CD4-positive, alpha-beta memory T cell (primary cell): ENCODE data around the gene MYL2. TPM values are rescaled to one million over a fixed set of nuclear protein-coding genes. Genes with fewer than 3 reads are reported as not detected.

Experiments used
- CTCF ChIA-PET: fragments of 350-600 bp; sonication (Branson Sonifier 250); formaldehyde crosslinking; loops from one replicate; lab custom pipeline; 2021; ENCODE audit warnings: inconsistent platforms; ENCODE audit not compliant: partially characterized antibody; lab: Charles Lee
- POLR2A ChIA-PET: fragments of 350-600 bp; sonication (Branson Sonifier 250); formaldehyde crosslinking; loops from one replicate; lab custom pipeline; 2021; ENCODE audit not compliant: partially characterized antibody; lab: Charles Lee
- DNase-seq, 5 donors: peaks; one replicate each; pipeline versions ENCODE4 v3.0.0 to v3.0.0-alpha.2; 2020 to 2022; ENCODE audit warnings: mixed read lengths in 1 of 5
- H3K27ac ChIP-seq: one replicate; pipeline ENCODE4 v1.7.0; 2013; ENCODE audit warnings: low read depth, low read length
- H3K27me3 ChIP-seq: 2 replicates; pipeline ENCODE4 v1.7.0; 2013; ENCODE audit warnings: mild to moderate bottlenecking, low read length, moderate library complexity; ENCODE audit not compliant: insufficient read depth
- H3K36me3 ChIP-seq: 2 replicates; pipeline ENCODE4 v1.7.0; 2013; ENCODE audit warnings: mild to moderate bottlenecking, low read length, moderate library complexity; ENCODE audit not compliant: insufficient read depth
- H3K4me1 ChIP-seq: 2 replicates; pipeline ENCODE4 v1.7.0; 2013; ENCODE audit warnings: mild to moderate bottlenecking, low read length, moderate library complexity; ENCODE audit not compliant: insufficient read depth
- H3K4me3 ChIP-seq, 2 donors: one replicate each; pipeline ENCODE4 v1.7.0; 2013; ENCODE audit warnings: low read length in 2 of 2, mild to moderate bottlenecking in 1 of 2
- H3K9me3 ChIP-seq, 2 donors: one replicate each; pipeline ENCODE4 v1.7.0; 2013; ENCODE audit warnings: low read length in 2 of 2, control low read depth in 1 of 2; ENCODE audit not compliant: control insufficient read depth in 1 of 2
- H3K27ac Mint-ChIP-seq, 7 donors: one replicate each; pipeline ENCODE4 v1.8.0; 2020 to 2021; ENCODE audit warnings: mixed read lengths in 7 of 7, mild to moderate bottlenecking in 6 of 7, inconsistent platforms in 3 of 7, moderate library complexity in 3 of 7
- H3K27me3 Mint-ChIP-seq, 2 donors: one replicate each; pipeline ENCODE4 v1.8.0; 2020 to 2021; ENCODE audit warnings: mixed read lengths in 2 of 2
- H3K36me3 Mint-ChIP-seq, 2 donors: one replicate each; pipeline ENCODE4 v1.8.0; 2020 to 2021; ENCODE audit warnings: mixed read lengths in 2 of 2, inconsistent platforms in 1 of 2, mild to moderate bottlenecking in 1 of 2
- H3K4me1 Mint-ChIP-seq, 4 donors: one replicate each; pipeline ENCODE4 v1.8.0; 2020 to 2021; ENCODE audit warnings: mixed read lengths in 4 of 4, mild to moderate bottlenecking in 1 of 4
- H3K4me3 Mint-ChIP-seq, 8 donors: one replicate each; pipeline ENCODE4 v1.8.0; 2020 to 2021; ENCODE audit warnings: mixed read lengths in 8 of 8, mild to moderate bottlenecking in 7 of 8, moderate library complexity in 6 of 8, inconsistent platforms in 3 of 8
- H3K9me3 Mint-ChIP-seq, 8 donors: one replicate each; pipeline ENCODE4 v1.8.0; 2020 to 2021; ENCODE audit warnings: mixed read lengths in 8 of 8, mild to moderate bottlenecking in 5 of 8, inconsistent platforms in 3 of 8, moderate library complexity in 1 of 8
- intact Hi-C: fragments of 100-400 bp; cut with micrococcal nuclease; formaldehyde crosslinking; loops from one replicate; pipeline ENCODE4 v1.15.1; 2023
- polyA plus RNA-seq, 2 donors: library from polyadenylated mRNA; unstranded; fragments of 300-500 nt; fragmentation: Illumina TruSeq; gene quantifications; one replicate each; pipeline ENCODE4 v1.2.3, GENCODE V29; 2021
- total RNA-seq, 2 experiments: library from RNA; stranded (reverse); gene quantifications; one replicate each; pipeline ENCODE4 v1.2.3, GENCODE V29; 2021

The MYL2 gene
- total and polyA plus RNA-seq, 4 experiments from 2014 or later, result not detected

DNA sequence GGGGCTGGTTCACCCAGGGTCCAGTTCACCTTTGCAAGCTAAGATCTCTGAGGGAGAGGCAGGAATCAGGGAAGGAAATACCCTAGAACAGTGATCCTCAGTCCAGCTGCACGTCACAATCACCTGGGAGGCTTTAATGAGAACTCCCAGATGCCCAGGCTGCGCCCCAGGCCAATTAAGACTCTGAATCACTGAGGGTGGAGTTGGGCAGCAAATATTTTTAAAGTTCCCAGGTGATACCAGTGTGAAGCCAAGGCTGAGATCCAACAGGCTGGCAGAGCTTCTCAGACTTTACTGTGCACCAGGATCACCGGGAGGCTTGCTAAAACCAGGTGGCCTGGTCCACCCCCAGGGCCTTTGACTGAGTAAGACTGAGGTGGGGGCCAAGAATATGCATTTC, 23.8 kb downstream of the MYL2 start:
- ChIA-PET POLR2A (no interaction called here), CTCF (interaction anchor here (1.2 to 7.2 kb wide), 5 partner anchors 11 to 418 kb away, joined by 3 to 56 read pairs (median 4); no protein-coding TSS in a partner anchor)
- H3K4me1 ChIP-seq, result peaks cover 7% of the 10 kb centered on the region
- H3K36me3 ChIP-seq, result no peaks in the 10 kb centered on the region
- Mint-ChIP-seq H3K27me3 (peaks cover 9% of the 10 kb centered on the region in 2 donors), H3K9me3 (no peaks in the 10 kb centered on the region), H3K4me3 (no peak overlapping the region), H3K27ac (no peak overlapping the region), H3K4me1 (peaks cover 4 to 8% (median 5%) of the 10 kb centered on the region in 4 donors), H3K36me3 (no peaks in the 10 kb centered on the region)
- DNase-seq, result no peak
- H3K9me3 ChIP-seq, result no peaks in the 10 kb centered on the region
- no peak overlapping the region for H3K27ac ChIP-seq
- no peak overlapping the region for H3K4me3 ChIP-seq
- intact Hi-C loops, result no loop called here
- peaks cover 4% of the 10 kb centered on the region for H3K27me3 ChIP-seq

DNA sequence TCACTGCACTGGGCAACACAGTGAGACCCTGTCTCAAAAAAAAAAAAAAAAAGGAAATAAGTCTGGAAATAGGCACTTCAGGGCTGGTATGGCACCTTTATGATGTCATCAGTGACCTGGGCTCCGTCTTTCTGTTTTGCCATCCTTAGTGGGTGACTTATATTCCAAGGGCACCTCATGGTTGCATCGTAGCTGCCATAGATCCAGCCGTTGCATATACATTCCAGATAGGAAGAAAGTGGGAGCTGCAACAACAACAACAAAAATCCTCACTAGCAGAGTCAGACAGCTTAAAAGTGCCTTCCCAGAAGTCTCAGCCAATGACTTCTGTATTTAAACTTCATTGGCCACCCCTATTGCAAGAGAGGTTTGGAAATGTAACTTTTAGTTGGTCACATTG, 26.4 kb downstream of the MYL2 start:
- intact Hi-C loops, result loop anchor here (1.0 to 5.0 kb wide), 2 partner anchors 403 to 419 kb away; no protein-coding TSS in a partner anchor
- Histone ChIP-seq H3K27ac (no peak overlapping the region), H3K4me3 (no peak overlapping the region), H3K36me3 (no peaks in the 10 kb centered on the region), H3K4me1 (peaks cover 7% of the 10 kb centered on the region), H3K27me3 (peaks cover 4% of the 10 kb centered on the region), H3K9me3 (no peaks in the 10 kb centered on the region)
- Mint-ChIP-seq H3K4me1 (peaks cover 4 to 8% (median 5%) of the 10 kb centered on the region in 4 donors), H3K27me3 (peaks cover 9 to 12% of the 10 kb centered on the region in 2 donors), H3K9me3 (no peaks in the 10 kb centered on the region), H3K27ac (no peak overlapping the region), H3K4me3 (no peak overlapping the region), H3K36me3 (no peaks in the 10 kb centered on the region)
- CTCF ChIA-PET, result interaction anchor here (0.5 to 7.2 kb wide), 13 partner anchors 9 to 420 kb away, joined by 3 to 56 read pairs (median 4); no protein-coding TSS in a partner anchor
- no peak for DNase-seq
- POLR2A ChIA-PET, result no interaction called here

DNA sequence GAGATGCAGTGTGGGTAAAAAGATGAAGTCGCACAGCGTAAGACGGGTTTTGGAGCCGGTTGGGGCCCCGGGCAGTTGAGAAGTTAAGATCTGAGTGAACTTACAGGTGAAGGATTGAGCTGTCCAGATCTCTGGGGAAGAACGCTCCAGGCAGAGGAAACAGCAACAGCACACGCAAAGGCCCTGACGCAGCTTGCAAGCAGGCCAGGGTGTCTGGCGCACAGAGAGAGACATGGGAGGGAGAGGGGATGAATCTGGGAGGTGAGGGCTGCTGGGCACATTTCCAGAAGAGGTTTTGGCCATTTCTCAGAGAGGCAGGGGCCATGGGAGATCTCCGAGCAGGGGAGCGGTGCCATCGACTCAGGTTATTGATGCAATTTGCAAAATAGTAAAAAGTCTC, 31.0 kb downstream of the MYL2 start:
- peaks cover 4% of the 10 kb centered on the region for H3K27me3 ChIP-seq
- H3K27ac ChIP-seq, result no peak overlapping the region
- Mint-ChIP-seq H3K4me1 (peaks cover 5 to 9% (median 7%) of the 10 kb centered on the region in 4 donors), H3K36me3 (no peaks in the 10 kb centered on the region), H3K4me3 (no peak overlapping the region), H3K27me3 (peaks cover 5 to 6% of the 10 kb centered on the region in 2 donors), H3K9me3 (no peaks in the 10 kb centered on the region), H3K27ac (no peak overlapping the region)
- no peak overlapping the region for H3K4me3 ChIP-seq
- H3K36me3 ChIP-seq, result no peaks in the 10 kb centered on the region
- POLR2A ChIA-PET, result no interaction called here
- DNase-seq, result no peak
- intact Hi-C loops, result loop anchor here (5.0 to 10.0 kb wide), 4 partner anchors 287 to 892 kb away; partner anchors contain the start of genes ANKRD13A, GIT2, RAD9B and VPS29
- peaks cover 6% of the 10 kb centered on the region for H3K4me1 ChIP-seq
- CTCF ChIA-PET, result interaction anchor here (1.4 kb wide), 1 partner anchor 439 kb away, joined by 3 read pairs; the partner anchor contains the start of gene ARPC3
- no peaks in the 10 kb centered on the region for H3K9me3 ChIP-seq

DNA sequence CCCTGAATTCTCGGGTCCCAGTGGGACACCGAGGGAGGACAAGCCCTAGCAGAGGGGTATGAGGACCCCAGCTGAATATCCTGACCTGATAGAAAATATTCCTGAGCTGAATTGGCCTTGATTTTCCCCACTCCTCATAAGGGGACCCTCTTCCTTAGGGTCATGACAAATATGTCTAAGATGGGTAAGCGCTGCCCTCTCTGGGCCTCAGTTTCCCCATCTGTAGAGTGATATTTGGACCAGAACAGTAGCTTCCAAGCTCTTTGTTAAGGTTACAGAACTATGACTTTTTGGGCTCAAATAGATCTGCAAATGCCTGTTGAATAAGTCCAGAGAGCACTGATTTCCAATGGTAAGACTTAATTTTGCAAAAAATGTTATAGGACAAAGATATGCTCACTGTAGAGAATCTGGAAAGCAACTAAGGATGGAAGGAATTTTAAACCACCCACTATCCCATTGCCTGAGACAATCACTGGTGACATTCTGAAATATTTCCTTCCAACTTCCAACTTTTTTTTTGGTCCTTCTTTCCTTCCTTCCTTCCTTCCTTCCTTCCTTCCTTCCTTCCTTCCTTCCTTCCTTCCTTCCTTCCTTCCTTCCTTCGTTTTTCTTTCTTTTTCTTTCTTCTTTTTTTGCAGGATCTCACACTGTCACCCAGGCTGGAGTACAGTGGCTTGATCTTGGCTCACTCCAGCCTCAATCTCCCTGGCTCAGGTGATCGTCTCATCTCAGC, 32.0 kb downstream of the MYL2 start:
- H3K4me3 ChIP-seq, result peak overlapping the region in 1 of 2 donors; percentile 86
- peaks cover 2 to 4% of the 10 kb centered on the region in 2 donors for H3K27me3 Mint-ChIP-seq
- peaks cover 3 to 8% (median 4%) of the 10 kb centered on the region in 4 donors for H3K4me1 Mint-ChIP-seq
- H3K36me3 Mint-ChIP-seq, result no peaks in the 10 kb centered on the region
- ChIA-PET POLR2A (interaction anchor here (2.0 kb wide), 1 partner anchor 438 kb away, joined by 10 read pairs; the partner anchor contains the start of gene ARPC3), CTCF (interaction anchor here (0.6 to 6.6 kb wide), 20 partner anchors 7 to 797 kb away, joined by 3 to 56 read pairs (median 3); partner anchors contain the start of genes ARPC3, CCDC63, FAM216A and GPN3)
- intact Hi-C loops, result loop anchor here (1.0 to 10.0 kb wide), 8 partner anchors 62 to 891 kb away; partner anchors contain the start of genes ANKRD13A, ARPC3, GIT2 and RAD9B
- H3K27ac Mint-ChIP-seq, result peak overlapping the region in 4 of 7 donors; percentile 29 to 92 (median 81)
- peaks cover 4% of the 10 kb centered on the region for H3K27me3 ChIP-seq
- no peaks in the 10 kb centered on the region for H3K36me3 ChIP-seq
- no peak overlapping the region for H3K27ac ChIP-seq
- peak overlapping the region in 6 of 8 donors; percentile 94 to 96 (median 94) for H3K4me3 Mint-ChIP-seq
- no peaks in the 10 kb centered on the region for H3K9me3 ChIP-seq
- H3K4me1 ChIP-seq, result peaks cover 3% of the 10 kb centered on the region
- no peak for DNase-seq
- no peaks in the 10 kb centered on the region for H3K9me3 Mint-ChIP-seq

DNA sequence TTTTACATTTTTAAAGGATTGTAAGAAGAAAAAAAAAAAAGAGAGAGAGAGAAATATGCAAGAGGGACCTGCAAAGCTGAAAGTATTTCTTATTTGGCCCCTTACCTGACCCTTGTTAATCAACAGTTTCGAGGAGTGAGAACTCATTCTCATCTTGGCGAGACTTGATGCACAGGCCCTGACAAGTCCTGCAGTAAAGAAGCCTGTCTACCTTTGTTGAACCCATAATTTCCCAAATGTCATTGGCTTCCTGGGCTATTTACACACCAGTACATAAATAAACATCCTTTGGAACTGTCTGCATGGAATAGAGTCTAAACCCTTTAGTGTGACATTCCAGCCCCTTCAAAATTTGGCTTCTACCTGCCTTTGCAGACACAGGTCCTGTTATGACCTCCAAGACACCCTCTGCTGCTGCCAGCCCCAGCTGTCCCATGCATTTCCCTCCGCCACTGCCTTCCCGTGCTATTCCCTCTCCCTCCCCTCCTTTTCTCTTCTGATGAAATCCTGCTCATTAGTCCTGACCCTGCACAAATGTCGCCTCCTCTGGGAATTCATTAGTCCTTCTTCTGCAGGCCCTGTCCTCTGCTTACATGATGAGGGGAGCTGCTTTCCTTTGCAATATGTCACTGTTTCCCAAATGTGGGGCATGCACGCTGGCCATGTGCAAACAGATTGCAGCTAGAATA, 35.1 kb downstream of the MYL2 start:
- Histone ChIP-seq H3K9me3 (no peaks in the 10 kb centered on the region), H3K4me1 (peaks cover 3% of the 10 kb centered on the region), H3K36me3 (no peaks in the 10 kb centered on the region), H3K27me3 (no peaks in the 10 kb centered on the region), H3K4me3 (no peak overlapping the region), H3K27ac (no peak overlapping the region)
- CTCF ChIA-PET, result interaction anchor here (0.6 to 6.6 kb wide), 2 partner anchors 11 to 785 kb away, joined by 3 to 56 read pairs; no protein-coding TSS in a partner anchor
- Mint-ChIP-seq H3K4me1 (peaks cover 3 to 8% (median 4%) of the 10 kb centered on the region in 4 donors), H3K4me3 (no peak overlapping the region), H3K27me3 (peaks cover 0 to 2% of the 10 kb centered on the region in 2 donors), H3K9me3 (peaks cover 0 to 4% (median 0%) of the 10 kb centered on the region in 8 donors), H3K27ac (no peak overlapping the region), H3K36me3 (no peaks in the 10 kb centered on the region)
- POLR2A ChIA-PET, result no interaction called here
- DNase-seq, result no peak
- intact Hi-C loops, result loop anchor here (5.0 to 10.0 kb wide), 4 partner anchors 283 to 888 kb away; partner anchors contain the start of genes ANKRD13A, GIT2, RAD9B and VPS29

DNA sequence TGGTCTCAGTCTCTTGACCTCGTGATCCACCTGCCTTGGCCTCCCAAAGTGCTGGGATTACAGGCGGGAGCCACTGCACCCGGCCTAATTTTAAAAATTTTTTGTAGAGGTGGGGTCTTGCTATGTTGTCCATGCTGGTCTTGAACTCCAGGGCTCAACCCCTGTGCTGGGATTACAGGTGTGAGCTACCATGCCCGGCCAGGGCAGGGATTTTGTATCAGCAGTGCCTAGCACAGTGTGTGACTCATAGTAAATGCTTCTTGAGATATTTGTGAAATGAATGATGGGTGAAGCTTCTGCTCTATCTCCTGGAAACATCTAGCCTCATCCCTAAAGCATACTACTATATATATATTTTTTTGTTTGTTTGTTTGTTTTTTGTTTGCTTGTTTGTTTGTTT, 37.1 kb downstream of the MYL2 start:
- H3K36me3 Mint-ChIP-seq, result no peaks in the 10 kb centered on the region
- H3K27me3 Mint-ChIP-seq, result peaks cover 0 to 3% of the 10 kb centered on the region in 2 donors
- DNase-seq, result no peak
- H3K9me3 ChIP-seq, result no peaks in the 10 kb centered on the region
- ChIA-PET POLR2A (no interaction called here), CTCF (interaction anchor here (0.7 to 6.6 kb wide), 2 partner anchors 13 to 190 kb away, joined by 3 to 56 read pairs; no protein-coding TSS in a partner anchor)
- no peak overlapping the region for H3K27ac Mint-ChIP-seq
- peaks cover 0 to 4% (median 0%) of the 10 kb centered on the region in 8 donors for H3K9me3 Mint-ChIP-seq
- H3K4me3 Mint-ChIP-seq, result no peak overlapping the region
- no peaks in the 10 kb centered on the region for H3K27me3 ChIP-seq
- peaks cover 3% of the 10 kb centered on the region for H3K4me1 ChIP-seq
- no peaks in the 10 kb centered on the region for H3K36me3 ChIP-seq
- no peak overlapping the region for H3K27ac ChIP-seq
- no peak overlapping the region for H3K4me3 ChIP-seq
- intact Hi-C loops, result loop anchor here (10.0 kb wide), 1 partner anchor 528 kb away; no protein-coding TSS in a partner anchor
- H3K4me1 Mint-ChIP-seq, result peaks cover 3 to 6% (median 4%) of the 10 kb centered on the region in 4 donors
